K562 (cell line): ENCODE measurements around the gene AGPAT3. TPM values are rescaled to one million over a fixed set of nuclear protein-coding genes. Genes with fewer than 3 reads are reported as not detected.
"Not testable (repeated sequence)": the region's sequence is repeated elsewhere in the genome, so short reads cannot be mapped to it uniquely, and the experiment has no call there.

Experiments
- CBFA2T3 ChIP-seq: fragments of 450-650 bp; IDR thresholded peaks from 2 replicates; pipeline ENCODE4 v1.6.1; 2017
- DPF2 ChIP-seq: fragments of 450-650 bp; IDR thresholded peaks from 2 replicates; pipeline ENCODE4 v1.6.1; 2016
- FOXK2 ChIP-seq, 2 experiments: fragments of 450-650 bp; IDR thresholded peaks in 1 of 2; conservative IDR thresholded peaks in 1 of 2; 2 replicates each; pipeline ENCODE4 v1.6.1; 2016; ENCODE audit warnings: low read depth in 2 of 2, mild to moderate bottlenecking in 1 of 2
- MGA ChIP-seq: fragments of 450-650 bp; IDR thresholded peaks from 2 replicates; pipeline ENCODE4 v1.6.1; 2016; ENCODE audit warnings: mild to moderate bottlenecking, moderate library complexity
- NCOR1 ChIP-seq: fragments of 450-650 bp; IDR thresholded peaks from 2 replicates; pipeline ENCODE4 v1.6.1; 2016; ENCODE audit warnings: mild to moderate bottlenecking, moderate library complexity
- SMARCA4 ChIP-seq: fragments of 450-650 bp; IDR thresholded peaks from 2 replicates; pipeline ENCODE4 v1.6.1; 2016
- polyA plus RNA-seq, 8 experiments: library from polyadenylated mRNA; depleted of rRNA in 4 of 8; stranded (reverse) in 5 of 8; unstranded in 3 of 8; fragments of >200 nt; fragmentation: Nextera tagmentation in 2 of 8; fragmentation: Illumina TruSeq in 1 of 8; extraction: Ambion mirVana in 2 of 8; extraction: Trizol in 1 of 8; gene quantifications; 2 replicates each; pipeline versions ENCODE4 v1.2.1 to v1.2.3, GENCODE V29; 2011 to 2014; ENCODE audit warnings: inconsistent platforms in 1 of 8, missing spikeins in 1 of 8
- total RNA-seq, 7 experiments: library from RNA; depleted of rRNA in 6 of 7; stranded (reverse); fragments of >200 nt in 6 of 7; fragmentation: Illumina TruSeq in 2 of 7; extraction: Trizol in 2 of 7; gene quantifications; 2 replicates each; pipeline versions ENCODE4 v1.2.1 to v1.2.3, GENCODE V29; 2011 to 2021; ENCODE audit warnings: low replicate concordance in 1 of 7
- TF ChIP-seq, protein P1 (sequence below), 2 experiments: fragments of 450-650 bp; formaldehyde crosslinking in 1 of 2; IDR thresholded peaks; 2 replicates each; pipeline versions ENCODE4 v1.4.0 to v1.6.1; 2014 to 2020; ENCODE audit warnings: mild to moderate bottlenecking in 2 of 2, borderline replicate concordance in 1 of 2, low read depth in 1 of 2

Gene AGPAT3
- total and polyA plus RNA-seq, 9 of the 15 experiments (the other 6 are each of a cell fraction or from before 2014, with no cell fraction given) = 1.5 to 88.4 (median 35.7) TPM

DNA sequence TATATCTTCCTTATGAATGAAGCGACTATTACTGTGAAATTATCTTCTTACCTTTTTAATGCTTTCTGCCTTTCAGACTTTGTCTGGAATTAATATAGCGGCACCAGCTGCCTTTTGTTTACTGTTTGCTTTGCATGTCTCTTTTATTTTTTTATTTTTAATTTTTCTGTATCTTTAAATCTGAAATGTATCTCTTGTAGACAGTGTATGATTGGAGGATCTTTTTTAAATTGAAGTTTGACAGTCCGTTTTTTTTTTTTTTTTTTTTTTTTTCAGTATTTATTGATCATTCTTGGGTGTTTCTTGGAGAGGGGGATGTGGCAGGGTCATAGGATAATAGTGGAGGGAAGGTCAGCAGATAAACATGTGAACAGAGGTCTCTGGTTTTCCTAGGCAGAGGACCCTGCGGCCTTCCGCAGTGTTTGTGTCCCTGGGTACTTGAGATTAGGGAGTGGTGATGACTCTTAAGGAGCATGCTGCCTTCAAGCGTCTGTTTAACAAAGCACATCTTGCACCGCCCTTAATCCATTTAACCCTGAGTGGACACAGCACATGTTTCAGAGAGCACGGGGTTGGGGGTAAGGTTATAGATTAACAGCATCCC, 31.8 kb downstream of the AGPAT3 start (continued):
- TF ChIP-seq MGA (peak; percentile 19), NCOR1 (peak; percentile 57), SMARCA4 (peak; percentile 51; the same call in 1 of the 2 replicates), FOXK2 (conservative IDR thresholded peaks at IDR 0.05 in 1 of 2, IDR thresholded peaks at IDR 0.05 in 1 of 2; ENCODE audit: low read depth in 2 of 2) (0 out of 4 replicates have a peak, but pooled peaks of 1 of the 2 experiments have one; percentile 23), CBFA2T3 (peak; percentile 79), DPF2 (peak; percentile 66)
- TF ChIP-seq, protein P1, sequence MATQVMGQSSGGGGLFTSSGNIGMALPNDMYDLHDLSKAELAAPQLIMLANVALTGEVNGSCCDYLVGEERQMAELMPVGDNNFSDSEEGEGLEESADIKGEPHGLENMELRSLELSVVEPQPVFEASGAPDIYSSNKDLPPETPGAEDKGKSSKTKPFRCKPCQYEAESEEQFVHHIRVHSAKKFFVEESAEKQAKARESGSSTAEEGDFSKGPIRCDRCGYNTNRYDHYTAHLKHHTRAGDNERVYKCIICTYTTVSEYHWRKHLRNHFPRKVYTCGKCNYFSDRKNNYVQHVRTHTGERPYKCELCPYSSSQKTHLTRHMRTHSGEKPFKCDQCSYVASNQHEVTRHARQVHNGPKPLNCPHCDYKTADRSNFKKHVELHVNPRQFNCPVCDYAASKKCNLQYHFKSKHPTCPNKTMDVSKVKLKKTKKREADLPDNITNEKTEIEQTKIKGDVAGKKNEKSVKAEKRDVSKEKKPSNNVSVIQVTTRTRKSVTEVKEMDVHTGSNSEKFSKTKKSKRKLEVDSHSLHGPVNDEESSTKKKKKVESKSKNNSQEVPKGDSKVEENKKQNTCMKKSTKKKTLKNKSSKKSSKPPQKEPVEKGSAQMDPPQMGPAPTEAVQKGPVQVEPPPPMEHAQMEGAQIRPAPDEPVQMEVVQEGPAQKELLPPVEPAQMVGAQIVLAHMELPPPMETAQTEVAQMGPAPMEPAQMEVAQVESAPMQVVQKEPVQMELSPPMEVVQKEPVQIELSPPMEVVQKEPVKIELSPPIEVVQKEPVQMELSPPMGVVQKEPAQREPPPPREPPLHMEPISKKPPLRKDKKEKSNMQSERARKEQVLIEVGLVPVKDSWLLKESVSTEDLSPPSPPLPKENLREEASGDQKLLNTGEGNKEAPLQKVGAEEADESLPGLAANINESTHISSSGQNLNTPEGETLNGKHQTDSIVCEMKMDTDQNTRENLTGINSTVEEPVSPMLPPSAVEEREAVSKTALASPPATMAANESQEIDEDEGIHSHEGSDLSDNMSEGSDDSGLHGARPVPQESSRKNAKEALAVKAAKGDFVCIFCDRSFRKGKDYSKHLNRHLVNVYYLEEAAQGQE (IDR thresholded peaks at IDR 0.05; ENCODE audit: borderline replicate concordance) = peak; percentile 46; the same call in 1 of the 2 replicates
- TF ChIP-seq, protein P1 (CRISPR knock-in tag; IDR thresholded peaks at IDR 0.05; ENCODE audit: low read depth) = not testable (repeated sequence)
